Measurements from ENCODE around the gene CCNI2.

CCNI2 gene, protein sequence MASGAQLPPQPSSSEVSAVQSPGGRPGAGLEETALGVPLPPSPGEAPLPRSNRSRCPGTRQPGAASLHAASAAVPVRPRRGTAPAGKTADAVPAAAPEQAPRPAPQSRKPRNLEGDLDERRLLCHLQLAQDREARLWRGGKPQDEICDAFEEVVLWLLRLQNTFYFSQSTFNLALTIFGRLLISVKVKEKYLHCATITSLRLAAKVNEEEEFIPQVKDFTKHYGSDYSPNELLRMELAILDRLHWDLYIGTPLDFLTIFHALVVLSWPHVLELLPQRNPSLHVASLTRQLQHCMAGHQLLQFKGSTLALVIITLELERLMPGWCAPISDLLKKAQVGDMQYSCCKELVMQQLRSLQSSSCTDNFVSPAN

DNA sequence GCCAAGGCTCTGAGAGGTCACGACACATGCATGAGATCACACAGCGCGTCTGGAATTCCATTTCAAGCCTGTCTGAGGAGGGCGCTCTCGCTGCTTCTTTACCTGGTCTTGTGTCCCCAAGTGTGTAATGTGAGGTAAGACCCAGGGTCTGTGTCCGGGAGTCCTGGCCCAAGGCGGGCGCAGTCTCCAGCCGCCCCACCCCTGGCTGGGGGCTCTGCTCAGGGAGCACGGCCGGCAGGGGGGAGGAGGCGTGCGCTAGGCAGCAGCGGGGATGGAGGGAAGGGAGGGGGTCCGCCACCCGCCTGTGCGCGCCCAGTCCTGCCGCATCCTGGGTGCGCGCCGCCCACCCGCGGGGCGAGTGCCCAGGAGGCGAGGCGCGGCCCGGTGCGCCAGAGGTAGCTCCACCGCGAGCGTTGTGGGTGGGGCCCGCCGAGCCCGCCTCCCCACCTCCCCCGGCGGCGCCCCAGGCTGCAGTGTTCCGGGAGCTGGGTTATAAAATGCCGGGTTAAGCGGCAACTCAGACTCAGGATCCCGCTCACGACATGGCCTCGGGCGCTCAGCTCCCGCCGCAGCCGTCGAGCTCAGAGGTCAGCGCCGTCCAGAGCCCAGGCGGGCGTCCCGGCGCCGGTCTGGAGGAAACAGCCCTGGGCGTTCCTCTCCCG is at the start of gene CCNI2:
TSS of gene CCNI2 (plus strand) at position 473 of the 662 bp plus-strand sequence. CDS start at position 543, 70 bp downstream.
- peak; percentile 65 for DNase-seq

DNA sequence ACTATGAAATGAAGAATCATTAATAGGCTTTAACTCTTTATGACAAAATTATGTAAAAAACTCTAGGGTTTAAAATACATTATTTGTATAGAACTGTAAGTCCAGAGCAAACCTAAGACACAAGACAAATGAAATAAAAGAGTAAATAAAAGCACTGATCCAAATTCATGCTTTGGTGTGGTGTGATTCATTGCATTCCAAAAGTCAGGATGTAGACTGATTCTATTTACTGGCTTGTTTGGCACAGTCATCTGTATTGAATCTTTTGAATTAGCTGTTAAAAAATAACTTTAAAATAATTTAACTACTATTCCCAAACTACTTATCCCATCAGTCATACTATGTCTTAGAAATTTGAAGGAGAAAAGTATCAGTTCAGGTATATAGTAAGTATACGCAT is 42.4 kb upstream of the CCNI2 start:
- no peak for DNase-seq

DNA sequence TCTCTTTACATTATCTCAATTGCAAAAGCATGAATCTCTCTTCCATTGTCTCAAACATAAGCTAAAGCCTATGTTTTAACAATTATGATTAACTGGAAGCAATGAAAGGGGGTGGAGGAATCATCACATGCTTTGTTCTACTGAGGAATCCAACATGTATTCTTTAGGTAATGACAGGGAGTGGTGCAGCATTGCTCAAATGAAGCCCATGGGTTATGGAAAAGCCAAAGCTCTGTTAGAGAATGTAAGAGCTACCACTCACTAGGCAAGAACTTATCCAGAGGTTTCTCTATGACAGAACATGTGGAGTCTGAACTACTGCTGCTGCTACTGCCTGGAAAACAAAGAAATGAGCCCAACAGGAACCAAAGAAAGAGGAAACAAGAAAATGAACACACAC is 38.6 kb upstream of the CCNI2 start:
- no peak for DNase-seq

DNA sequence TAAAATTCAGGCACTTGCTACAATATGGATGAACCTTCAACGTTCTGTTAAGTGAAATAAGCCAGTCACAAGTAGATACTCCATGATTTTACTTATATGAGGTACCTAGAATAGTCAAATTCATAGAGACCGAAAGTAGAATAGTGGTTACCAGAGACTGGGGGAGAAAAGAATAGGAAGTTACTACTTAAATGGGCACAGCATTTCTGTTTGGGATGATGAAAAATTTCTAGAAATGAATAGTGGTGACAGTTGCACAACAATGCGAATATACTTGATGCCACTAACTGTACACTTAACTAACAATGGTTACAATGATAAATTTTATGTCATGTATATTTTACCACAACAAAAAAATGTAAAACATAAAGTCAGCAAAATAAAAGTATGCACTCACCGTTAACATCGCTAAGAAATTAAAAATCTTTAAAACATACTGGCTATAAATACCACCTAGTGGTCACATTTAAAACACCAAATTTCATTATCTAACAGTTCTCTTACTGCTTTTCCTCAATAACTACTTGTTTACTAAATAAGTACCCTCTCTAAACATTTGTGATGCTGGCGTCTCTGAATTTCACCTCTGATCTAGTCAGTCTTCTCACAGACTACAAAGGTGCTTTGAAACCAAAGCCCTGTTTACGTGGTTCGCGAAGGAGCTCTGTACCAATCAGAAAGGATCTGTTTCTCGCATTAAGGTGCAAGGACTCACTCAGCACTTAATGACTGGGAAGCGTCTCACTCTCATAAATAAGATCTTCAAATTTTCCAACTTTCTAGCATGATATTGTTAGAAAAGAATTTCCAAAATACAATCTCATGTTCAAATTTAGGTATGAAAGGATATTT is 32.5 kb upstream of the CCNI2 start:
- DNase-seq = no peak

DNA sequence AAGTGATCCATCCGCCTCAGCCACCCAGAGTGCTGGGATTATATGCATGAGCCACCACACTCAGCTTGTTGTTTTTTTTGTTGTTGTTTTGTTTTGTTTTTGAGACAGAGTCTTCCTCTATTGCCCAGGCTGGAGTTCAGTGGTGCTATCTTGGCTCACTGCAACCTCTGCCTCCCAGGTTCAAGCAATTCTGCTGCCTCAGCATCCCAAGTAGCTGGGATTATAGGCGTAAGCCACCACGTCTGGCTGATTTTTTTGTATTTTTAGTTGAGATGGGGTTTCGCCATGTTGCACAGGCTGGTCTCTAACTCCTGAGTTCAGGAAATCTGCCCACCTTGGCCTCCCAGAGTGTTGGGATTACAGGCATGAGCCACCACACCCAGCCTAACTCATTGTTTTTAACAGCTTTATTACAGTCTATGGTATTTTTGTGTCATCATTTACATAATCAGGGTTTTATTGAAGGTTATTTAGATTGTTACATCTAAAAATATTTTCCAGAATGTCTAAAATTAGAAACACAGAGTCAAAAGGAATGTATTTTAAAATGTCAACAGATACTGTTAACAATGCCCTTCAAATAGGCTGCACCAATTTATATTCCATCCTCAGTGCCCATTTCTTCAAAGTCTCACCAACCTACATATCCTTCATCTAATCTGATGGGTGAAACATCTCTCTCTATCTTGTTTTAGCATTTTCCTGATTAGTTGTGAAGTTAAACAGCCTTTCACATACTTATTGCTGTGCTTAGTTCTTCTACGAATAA is 28.5 kb upstream of the CCNI2 start:
- no peak for DNase-seq

DNA sequence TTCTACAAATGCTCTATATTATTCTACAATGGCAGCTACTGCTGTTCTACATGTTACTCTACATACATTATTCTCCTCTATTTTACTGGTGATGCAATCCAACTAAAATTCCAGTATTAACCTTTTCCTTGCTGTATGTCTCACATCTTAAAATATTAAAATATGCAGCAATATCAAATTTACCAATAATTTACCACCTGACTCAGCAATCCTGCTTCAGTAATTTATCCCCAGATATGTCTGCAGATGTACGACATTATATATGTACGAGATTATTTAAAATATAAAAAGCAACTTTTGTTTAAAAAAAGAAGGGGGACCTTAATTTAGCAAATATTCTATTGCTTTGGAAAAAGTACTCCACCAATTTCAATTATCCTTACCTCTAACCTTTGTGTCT is 21.5 kb upstream of the CCNI2 start:
- DNase-seq = no peak

DNA sequence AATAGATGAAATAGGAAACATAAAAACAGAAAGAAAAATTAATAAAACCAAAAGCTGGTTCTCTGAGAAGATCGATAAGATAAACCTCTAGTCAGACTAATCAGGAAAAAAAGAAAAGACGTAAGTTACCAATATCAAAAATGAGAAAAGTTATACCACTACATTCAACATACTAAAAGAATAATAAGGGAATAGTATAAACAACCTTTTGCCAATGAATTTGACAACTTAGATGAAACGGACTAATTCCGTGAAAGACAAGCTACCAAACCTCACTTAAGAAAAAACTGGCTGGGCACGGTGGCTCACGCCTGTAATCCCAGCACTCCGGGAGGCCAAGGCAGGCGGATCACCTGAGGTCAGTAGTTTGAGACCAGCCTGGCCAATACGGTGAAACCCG is 17.3 kb upstream of the CCNI2 start:
- DNase-seq = no peak

DNA sequence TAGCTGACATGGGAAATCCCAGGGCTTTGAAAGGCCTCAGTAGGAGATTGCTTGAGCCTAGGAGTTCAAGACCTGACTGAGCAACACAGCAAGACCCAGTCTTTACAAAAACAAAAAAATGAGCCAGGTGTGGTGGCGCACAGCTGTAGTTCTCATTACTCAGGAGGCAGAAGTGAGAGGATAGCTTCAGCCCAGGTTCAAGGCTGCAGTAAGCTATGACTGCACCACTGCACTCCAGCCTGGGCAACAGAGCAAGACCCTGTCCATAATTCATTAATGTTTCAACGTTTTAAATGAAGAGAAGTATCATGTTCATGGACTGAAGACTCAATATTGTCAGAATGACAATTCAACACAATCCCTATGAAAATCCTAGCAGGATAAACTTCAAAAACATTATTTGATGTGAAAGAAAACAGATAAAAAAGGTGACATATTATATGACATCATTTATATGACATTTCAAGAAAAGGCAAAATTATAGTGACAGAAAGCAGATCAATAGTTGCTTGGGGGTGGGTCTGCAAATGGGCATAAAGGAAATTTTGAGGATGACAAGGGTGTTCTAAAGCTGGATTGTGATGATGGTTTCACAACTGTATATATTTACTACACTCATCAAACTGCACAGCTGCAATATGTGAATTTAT is 13.6 kb upstream of the CCNI2 start:
- DNase-seq = no peak

DNA sequence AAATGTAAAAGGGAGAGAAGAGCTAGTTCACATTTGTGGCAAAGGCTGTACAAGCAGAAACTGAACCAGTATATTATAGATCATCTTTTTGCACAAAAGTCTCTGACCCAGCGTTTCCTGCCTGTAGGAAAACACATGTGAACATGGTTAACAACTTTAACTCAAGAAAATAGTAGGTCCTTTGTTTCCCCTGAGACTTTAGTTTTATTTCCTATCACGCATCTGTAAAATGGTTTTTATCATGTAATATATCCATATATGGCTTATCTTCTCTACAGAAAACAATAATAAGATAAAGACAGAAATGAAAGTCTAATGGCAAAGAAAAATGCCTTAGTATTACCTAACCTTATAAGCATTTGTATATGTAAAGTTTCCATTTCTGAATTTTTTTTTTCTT is 12.5 kb upstream of the CCNI2 start:
- DNase-seq = no peak

DNA sequence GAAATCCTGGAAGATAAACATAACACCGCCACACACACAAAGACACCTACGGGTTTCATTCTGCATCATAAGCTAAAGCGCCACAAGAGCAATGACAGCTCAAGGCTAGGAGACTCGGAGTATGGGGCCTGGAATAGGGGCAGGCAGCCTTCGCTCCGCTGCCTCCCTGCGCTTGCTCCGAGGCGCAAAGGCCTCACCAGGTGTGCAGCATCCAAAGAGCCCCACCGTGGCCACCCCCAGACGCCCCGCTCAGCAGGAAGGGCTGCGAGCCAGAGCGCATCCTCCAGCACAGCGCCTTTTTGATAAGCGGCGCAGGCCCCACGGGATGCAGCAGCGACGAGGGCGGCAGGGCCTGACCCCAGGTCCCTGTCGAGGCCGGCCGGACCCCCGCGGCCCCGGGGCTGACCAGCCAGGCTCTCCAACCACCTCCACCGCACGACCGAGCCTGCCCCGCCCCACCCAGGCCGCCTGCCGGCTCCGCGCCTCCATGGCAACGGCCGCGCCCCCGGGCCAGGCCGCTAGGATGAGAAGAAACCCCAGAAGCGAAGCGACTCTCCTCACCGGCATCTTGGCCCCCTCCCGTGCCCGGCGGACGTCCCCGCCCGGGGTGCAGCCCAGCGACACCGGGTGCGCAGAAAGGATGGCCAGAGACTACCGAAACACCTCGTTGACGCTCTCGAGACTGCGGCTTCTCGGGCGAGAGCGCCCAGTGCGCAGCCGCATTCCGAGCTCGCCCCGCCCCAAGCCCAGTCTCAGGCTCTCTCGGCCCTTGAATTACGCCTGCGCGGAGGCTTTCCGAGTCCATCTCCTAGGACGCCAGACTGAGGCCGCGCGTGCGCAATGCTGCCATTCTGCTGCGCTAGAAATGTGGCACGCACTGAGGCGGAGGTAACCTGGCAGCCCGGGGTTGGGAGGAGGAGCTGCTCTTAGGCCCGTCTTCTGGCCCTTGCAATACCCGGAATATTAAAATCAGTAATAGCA is 10.1 kb upstream of the CCNI2 start, which contains the start of gene KIF3A:
TSS of gene KIF3A (minus strand) at position 694 of the 981 bp plus-strand sequence. CDS start at position 567, 127 bp downstream.
- DNase-seq = peak; percentile 99

DNA sequence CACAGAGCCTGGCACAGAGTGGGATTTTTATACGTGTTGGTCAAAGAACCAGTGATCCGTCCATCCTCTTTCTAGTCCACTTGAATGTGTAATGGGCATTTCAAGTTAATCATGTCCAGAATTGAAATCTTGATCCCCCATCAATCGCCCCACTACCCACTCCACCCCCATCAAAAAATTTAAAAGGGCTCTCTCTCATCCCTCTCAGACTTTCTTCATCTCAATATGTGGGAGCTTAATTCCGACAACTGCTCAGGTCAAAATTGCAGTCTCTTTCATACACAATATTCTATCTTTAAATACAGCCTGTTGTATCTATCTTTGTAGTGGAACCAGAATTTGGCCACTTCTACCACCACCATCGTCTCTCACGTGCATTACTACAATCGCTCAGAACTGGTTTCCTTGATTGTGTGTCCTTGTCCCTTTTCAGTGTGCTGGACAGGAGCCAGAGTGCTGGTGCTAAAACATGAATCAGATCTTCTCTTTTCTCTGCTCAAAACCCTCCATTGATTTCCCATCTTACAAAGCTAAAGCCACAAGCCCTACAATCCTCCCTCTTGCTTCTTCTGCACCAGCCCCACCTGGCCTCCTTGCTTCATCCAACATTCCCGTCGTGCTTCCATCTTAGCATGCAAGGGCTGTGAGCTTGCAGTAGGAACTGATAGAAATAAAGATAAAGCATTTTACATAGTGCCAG is 9.1 kb upstream of the CCNI2 start:
- DNase-seq = no peak

DNA sequence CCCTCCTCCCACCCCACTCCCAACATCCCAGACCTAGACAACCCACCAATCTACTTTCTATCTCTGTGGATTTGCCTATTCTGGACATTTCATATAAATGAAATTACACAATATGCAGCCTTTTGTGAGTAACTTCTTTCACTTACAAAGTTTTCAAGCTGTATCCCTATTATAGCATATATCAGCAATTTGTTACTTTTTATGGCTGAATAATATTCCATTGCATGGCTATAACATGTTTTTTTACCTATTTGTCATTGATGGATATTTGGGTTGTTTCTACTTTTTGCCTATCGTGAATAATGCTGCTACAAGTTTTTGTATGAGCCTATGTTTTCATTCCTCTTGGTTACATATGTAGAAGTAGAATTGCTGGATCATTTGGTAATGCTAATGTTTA is 8.0 kb upstream of the CCNI2 start:
- DNase-seq = no peak

DNA sequence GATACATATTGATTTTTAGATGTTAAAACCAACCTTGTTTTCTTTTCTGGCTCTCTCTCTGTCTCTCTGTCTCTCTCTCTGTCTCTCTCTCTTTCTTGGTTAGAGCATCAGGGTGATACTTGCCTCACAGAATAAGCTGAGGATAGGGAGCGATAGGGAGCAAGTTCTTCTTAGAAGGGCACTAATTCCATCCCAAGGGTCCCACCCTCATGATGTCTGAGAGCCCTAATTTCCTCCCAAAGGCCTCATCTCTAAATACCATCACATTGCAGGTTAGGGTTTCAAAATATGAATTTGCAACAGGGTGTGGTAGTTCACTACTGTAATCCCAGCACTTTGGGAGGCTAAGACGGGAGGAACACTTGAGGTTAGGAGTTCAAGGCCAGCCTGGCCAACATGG is 5.1 kb upstream of the CCNI2 start:
- no peak for DNase-seq

DNA sequence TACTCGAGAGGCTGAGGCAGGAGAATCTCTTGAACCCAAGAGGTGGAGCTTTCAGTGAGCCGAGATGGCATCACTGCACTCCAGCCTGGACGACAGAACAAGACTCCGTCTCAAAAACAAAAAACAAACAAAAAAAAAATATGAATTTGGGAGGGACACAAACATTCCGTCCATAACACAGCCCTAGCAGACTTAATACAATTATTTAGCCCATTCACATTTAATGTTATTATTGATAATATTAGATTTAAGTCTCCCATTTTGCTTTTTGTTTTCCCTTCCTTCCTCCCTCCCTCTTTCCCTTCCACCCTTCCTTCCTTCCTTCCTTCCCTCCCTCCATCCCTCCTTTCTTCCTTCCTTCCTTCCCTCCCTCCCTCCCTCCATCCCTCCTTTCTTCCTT is 4.6 kb upstream of the CCNI2 start:
- DNase-seq = no peak

DNA sequence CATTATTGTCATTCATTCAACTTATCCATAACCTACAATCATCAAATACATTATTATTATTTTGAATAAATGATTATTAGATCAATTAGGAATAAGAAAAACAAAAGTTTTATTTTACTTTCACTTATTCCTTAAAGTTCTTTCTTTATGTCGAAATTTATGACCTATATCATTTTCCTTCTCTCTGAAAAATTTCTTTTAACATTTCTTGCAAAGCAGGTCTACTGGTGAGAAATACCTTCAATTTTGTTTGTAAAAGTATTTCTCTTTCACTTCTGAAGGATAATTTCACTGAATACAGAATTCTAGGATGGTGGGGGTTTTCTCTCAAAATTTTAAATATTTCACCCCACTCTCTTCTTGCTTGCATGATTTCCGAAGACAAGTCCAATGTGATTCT is 2.6 kb upstream of the CCNI2 start:
- no peak for DNase-seq

DNA sequence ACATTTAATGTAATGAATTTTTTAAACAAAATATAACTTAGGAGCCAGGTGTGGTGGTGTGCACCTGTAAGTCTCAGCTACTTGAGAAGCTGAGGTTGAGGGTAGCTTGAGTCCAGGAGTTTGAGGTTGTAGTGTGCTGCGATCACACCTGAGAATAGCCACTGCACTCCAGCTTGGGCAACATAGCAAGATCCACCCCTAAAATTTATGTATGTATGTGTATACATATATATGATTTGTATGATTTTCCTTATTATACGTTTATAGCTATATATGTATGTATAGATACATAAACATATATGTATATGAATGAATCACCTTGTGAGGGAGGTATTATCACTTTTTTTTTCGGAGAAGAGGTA is 653 bp upstream of the CCNI2 start:
- no peak for DNase-seq

DNA sequence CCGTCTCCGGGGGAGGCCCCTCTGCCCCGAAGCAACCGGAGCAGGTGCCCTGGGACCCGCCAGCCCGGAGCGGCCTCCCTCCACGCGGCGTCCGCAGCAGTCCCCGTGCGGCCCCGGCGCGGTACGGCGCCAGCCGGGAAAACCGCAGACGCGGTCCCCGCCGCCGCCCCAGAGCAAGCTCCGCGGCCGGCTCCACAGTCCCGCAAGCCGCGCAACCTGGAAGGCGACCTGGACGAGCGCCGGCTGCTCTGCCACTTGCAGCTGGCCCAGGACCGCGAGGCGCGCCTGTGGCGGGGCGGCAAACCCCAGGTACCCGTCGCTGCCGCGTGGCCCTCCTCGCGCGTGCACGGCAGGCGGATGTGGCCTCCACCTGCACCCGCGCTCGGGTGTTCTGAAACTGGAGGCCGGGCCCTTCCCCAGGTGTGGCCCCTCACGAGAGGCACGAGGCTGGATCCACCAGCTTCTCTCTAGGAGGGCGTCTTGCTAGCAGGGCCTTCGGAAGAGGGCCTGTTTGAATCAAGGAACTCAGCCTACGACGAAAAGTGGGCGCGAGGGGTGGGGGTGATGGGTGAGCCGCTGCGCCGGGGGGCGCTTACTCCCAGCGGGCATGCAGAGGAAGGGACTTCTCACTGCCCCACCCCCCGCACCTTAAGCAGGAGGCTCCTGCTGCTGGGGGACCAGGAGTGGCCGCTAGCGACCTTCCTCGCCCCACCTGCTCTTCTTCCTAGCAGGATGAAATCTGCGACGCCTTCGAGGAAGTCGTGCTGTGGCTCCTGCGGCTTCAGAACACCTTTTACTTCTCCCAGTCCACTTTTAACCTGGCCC is 602 bp downstream of the CCNI2 start:
- peak; percentile 59 for DNase-seq

DNA sequence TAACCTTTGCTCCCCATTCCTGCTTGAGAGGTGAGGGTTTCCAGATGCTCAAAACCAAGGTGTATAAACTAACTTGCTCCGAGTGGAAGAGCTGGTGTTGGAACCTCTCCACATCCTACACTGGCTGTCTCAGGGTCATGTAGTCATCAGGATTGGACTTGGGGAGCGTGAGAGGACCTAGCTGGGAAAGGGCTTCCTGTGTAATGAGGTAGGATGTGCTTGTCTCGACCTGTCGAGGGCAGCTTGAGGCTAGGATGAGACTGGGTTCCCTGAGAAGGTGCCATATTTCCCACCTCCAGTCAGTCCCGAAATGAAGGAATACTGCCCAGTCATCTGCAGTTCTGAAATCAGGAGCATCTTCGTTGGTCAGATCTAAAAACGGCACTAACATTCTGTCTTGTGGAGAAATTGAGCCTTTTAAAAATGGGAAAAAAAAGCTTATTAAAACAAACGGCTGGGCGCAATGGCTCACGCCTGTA is 1.3 kb downstream of the CCNI2 start:
- DNase-seq = no peak

DNA sequence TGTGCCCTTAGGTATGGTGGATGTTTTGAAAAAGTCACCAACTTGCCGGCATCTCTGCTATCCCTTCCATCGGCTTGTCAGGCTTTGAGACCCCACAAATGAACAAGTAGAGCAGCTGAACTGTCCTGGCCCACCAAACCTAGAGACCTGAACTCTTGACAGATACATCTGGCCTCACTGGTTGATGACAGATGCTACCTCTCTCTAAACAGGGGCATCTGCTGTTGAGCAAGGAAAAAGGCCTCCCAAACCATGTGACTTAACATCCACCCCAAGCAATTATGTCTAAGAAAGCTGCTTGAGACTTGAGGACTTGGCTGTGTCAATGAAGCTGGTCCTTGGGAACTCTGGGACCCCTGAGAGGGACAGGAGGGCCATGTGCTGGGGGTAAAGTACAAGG is 2.3 kb downstream of the CCNI2 start:
- DNase-seq = no peak

All from activated CD4-positive, alpha-beta T cell treated with anti-CD3 and anti-CD28 coated beads for 48 hours (primary cell).